HCT116 (cell line): Measurements from ENCODE around the gene SMIM20. TPM values are rescaled to one million over a fixed set of nuclear protein-coding genes. Genes with fewer than 3 reads are reported as not detected.

Experiments used
- ATAC-seq: fragments of 200-7000 bp; cut with Tn5 transposase; 2 replicates; pipeline ENCODE4 v1.9.1; 2020; ENCODE audit warnings: mild to moderate bottlenecking, moderate library complexity
- BruUV-seq: library from RNA; stranded (reverse); fragments of 400-500 nt; replicated peaks from 2 replicates; lab custom pipeline; 2021; lab: Mats Ljungman, UMichigan
- CTCF ChIA-PET: fragments of 300-600 bp; sonication (Branson Sonifier 250); formaldehyde crosslinking; loops from one replicate; lab custom pipeline; 2021; ENCODE audit warnings: antibody characterized with exemption; lab: Charles Lee
- POLR2A ChIA-PET: fragments of 300-600, 350-600 bp; sonication (Branson Sonifier 250); formaldehyde crosslinking; loops from one replicate; lab custom pipeline; 2021; ENCODE audit warnings: antibody characterized with exemption; lab: Charles Lee
- RAD21 ChIA-PET, 2 experiments: fragments of 300-600 bp; sonication (Branson Sonifier 250); formaldehyde crosslinking; loops; one replicate each; lab custom pipeline; 2023; ENCODE audit warnings: low total read pairs in 2 of 2; ENCODE audit not compliant: uncharacterized antibody in 2 of 2, unreplicated experiment in 2 of 2, low non-redundant PET in 1 of 2; lab: Charles Lee
- DNase-seq: peaks from one replicate; pipeline ENCODE4 v3.0.0-alpha.2; 2010; ENCODE audit warnings: low read depth, low spot score
- H2AFZ ChIP-seq: fragments of 200-600 bp; shearing (Covaris generic), sonication (generic); 2 replicates; pipeline ENCODE4 v1.6.1; 2017; ENCODE audit warnings: low read depth, mixed run types, mixed read lengths, antibody characterized with exemption, low read length; ENCODE audit not compliant: poor library complexity, severe bottlenecking
- H3K27ac ChIP-seq: 2 replicates; pipeline ENCODE4 v1.5.1; 2012; ENCODE audit warnings: low read depth, low read length
- H3K27me3 ChIP-seq: fragments of 200-600 bp; sonication (generic); 2 replicates; pipeline ENCODE4 v1.6.1; 2016; ENCODE audit warnings: mixed run types, low read length, mixed read lengths; ENCODE audit not compliant: insufficient read depth
- H3K36me3 ChIP-seq, 2 experiments: fragments of 200-500 bp in 1 of 2; fragments of 200-600 bp in 1 of 2; sonication (Bioruptor generic) in 1 of 2; sonication (generic) in 1 of 2; 2 replicates each; pipeline versions ENCODE4 v1.5.1 to v1.6.1; 2014 to 2016; ENCODE audit warnings: low read length in 2 of 2, inconsistent platforms in 1 of 2, mixed read lengths in 1 of 2, mixed run types in 1 of 2; ENCODE audit not compliant: insufficient read depth in 2 of 2, control insufficient read depth in 1 of 2
- H3K4me1 ChIP-seq, 2 experiments: fragments of 200-600 bp in 1 of 2; sonication (generic) in 1 of 2; 2 replicates each; pipeline versions ENCODE4 v1.5.1 to v1.6.1; 2012 to 2017; ENCODE audit warnings: low read length in 2 of 2, inconsistent platforms in 1 of 2, mild to moderate bottlenecking in 1 of 2, mixed read lengths in 1 of 2, mixed run types in 1 of 2, moderate library complexity in 1 of 2; ENCODE audit not compliant: insufficient read depth in 2 of 2, control insufficient read depth in 1 of 2
- H3K4me2 ChIP-seq: fragments of 200-600 bp; sonication (generic); 2 replicates; pipeline ENCODE4 v1.6.1; 2017; ENCODE audit warnings: mixed run types, low read length, mixed read lengths
- H3K4me3 ChIP-seq, 2 experiments: fragments of 200-600 bp in 1 of 2; sonication (generic) in 1 of 2; replicated peaks in 1 of 2; 2 replicates each; pipeline ENCODE4 v1.5.1; 2011 to 2016; ENCODE audit warnings: low read length in 2 of 2, control low read depth in 1 of 2, low read depth in 1 of 2, mild to moderate bottlenecking in 1 of 2, mixed read lengths in 1 of 2, mixed run types in 1 of 2
- H3K79me2 ChIP-seq: fragments of 200-600 bp; sonication (generic); 2 replicates; pipeline ENCODE4 v1.6.1; 2017; ENCODE audit warnings: mild to moderate bottlenecking, mixed run types, low read length, moderate library complexity, mixed read lengths; ENCODE audit not compliant: insufficient read depth
- H3K9ac ChIP-seq: fragments of 200-600 bp; sonication (generic); 2 replicates; pipeline ENCODE4 v1.6.1; 2016; ENCODE audit warnings: low read length, mixed read lengths
- H3K9me2 ChIP-seq: fragments of 200-600 bp; sonication (generic), shearing (Covaris generic); 2 replicates; pipeline ENCODE4 v1.6.1; 2017; ENCODE audit warnings: mixed run types, mild to moderate bottlenecking, moderate library complexity; ENCODE audit not compliant: insufficient read depth
- H3K9me3 ChIP-seq, 2 experiments: fragments of 200-500 bp in 1 of 2; fragments of 200-600 bp in 1 of 2; sonication (Bioruptor generic) in 1 of 2; sonication (generic) in 1 of 2; 2 replicates each; pipeline ENCODE4 v1.6.1; 2014 to 2017; ENCODE audit warnings: low read length in 2 of 2, mixed read lengths in 2 of 2, inconsistent platforms in 1 of 2, low read depth in 1 of 2, mild to moderate bottlenecking in 1 of 2, mixed run types in 1 of 2, moderate library complexity in 1 of 2; ENCODE audit not compliant: control insufficient read depth in 1 of 2, insufficient read depth in 1 of 2
- H4K20me1 ChIP-seq: fragments of 200-600 bp; sonication (generic), shearing (Covaris generic); 2 replicates; pipeline ENCODE4 v1.6.1; 2017; ENCODE audit warnings: mixed run types, mild to moderate bottlenecking, moderate library complexity; ENCODE audit not compliant: insufficient read depth
- CEBPB ChIP-seq: IDR thresholded peaks from 2 replicates; pipeline ENCODE4 v1.6.1; 2012; ENCODE audit warnings: low read depth
- CTCF ChIP-seq, 3 experiments: fragments of 200-600 bp in 1 of 3; sonication (generic) in 1 of 3; IDR thresholded peaks in 2 of 3; conservative IDR thresholded peaks in 1 of 3; 2 replicates each; pipeline ENCODE4 v1.5.1; 2012 to 2017; ENCODE audit warnings: low read depth in 2 of 3, low read length in 2 of 3, antibody characterized with exemption in 1 of 3, borderline replicate concordance in 1 of 3, control low read depth in 1 of 3, mild to moderate bottlenecking in 1 of 3, mixed read lengths in 1 of 3, mixed run types in 1 of 3, moderate library complexity in 1 of 3; ENCODE audit not compliant: insufficient read depth in 1 of 3
- EGR1 ChIP-seq: IDR thresholded peaks from 2 replicates; pipeline ENCODE4 v1.6.1; 2012; ENCODE audit warnings: low read depth
- ELF1 ChIP-seq: IDR thresholded peaks from 2 replicates; pipeline ENCODE4 v1.6.1; 2012; ENCODE audit warnings: low read depth, borderline replicate concordance
- EZH2 ChIP-seq: fragments of 200-600 bp; sonication (generic); IDR thresholded peaks from 2 replicates; pipeline ENCODE4 v1.6.1; 2017; ENCODE audit warnings: antibody characterized with exemption, mixed run types
- EZH2phosphoT487 ChIP-seq: fragments of 200-600 bp; IDR thresholded peaks from 2 replicates; pipeline ENCODE4 v1.6.1; 2018; ENCODE audit warnings: antibody characterized with exemption, borderline replicate concordance
- FOSL1 ChIP-seq: IDR thresholded peaks from 2 replicates; pipeline ENCODE4 v1.6.1; 2012; ENCODE audit warnings: low read depth
- POLR2AphosphoS5 ChIP-seq: IDR thresholded peaks from 2 replicates; pipeline ENCODE4 v1.6.1; 2011; ENCODE audit warnings: mild to moderate bottlenecking, low read depth, low read length, moderate library complexity
- RAD21 ChIP-seq: IDR thresholded peaks from 2 replicates; pipeline ENCODE4 v1.6.1; 2012; ENCODE audit warnings: low read depth, mild to moderate bottlenecking
- SIN3A ChIP-seq: IDR thresholded peaks from 2 replicates; pipeline ENCODE4 v1.6.1; 2012; ENCODE audit warnings: low read depth
- SP1 ChIP-seq: IDR thresholded peaks from 2 replicates; pipeline ENCODE4 v1.6.1; 2012; ENCODE audit warnings: low read depth
- SRF ChIP-seq: IDR thresholded peaks from 2 replicates; pipeline ENCODE4 v1.6.1; 2012; ENCODE audit warnings: low read depth
- YY1 ChIP-seq: IDR thresholded peaks from 2 replicates; pipeline ENCODE4 v1.6.1; 2011; ENCODE audit warnings: low read length, low read depth, moderate library complexity, mild to moderate bottlenecking; ENCODE audit not compliant: insufficient replicate concordance; ENCODE audit errors: extremely low read depth
- ZFX ChIP-seq: fragments of 450-650 bp; IDR thresholded peaks from 2 replicates; pipeline ENCODE4 v1.6.1; 2017
- intact Hi-C: fragments of 100-400 bp; cut with micrococcal nuclease; formaldehyde crosslinking; loops from 2 replicates; pipeline ENCODE4 v1.10.0; 2022
- total RNA-seq: library from RNA; stranded (reverse); gene quantifications from one replicate; pipeline ENCODE4 v1.2.1, GENCODE V29; 2021; ENCODE audit not compliant: unreplicated experiment
- TF ChIP-seq, protein P1 (sequence below): IDR thresholded peaks from 2 replicates; pipeline ENCODE4 v1.6.1; 2012; ENCODE audit warnings: low read depth
- TF ChIP-seq, protein P2 (sequence below): IDR thresholded peaks from 2 replicates; pipeline ENCODE4 v1.6.1; 2012

SMIM20 gene
- total RNA-seq, 1 experiment from 2014 or later: 36.9 TPM

DNA sequence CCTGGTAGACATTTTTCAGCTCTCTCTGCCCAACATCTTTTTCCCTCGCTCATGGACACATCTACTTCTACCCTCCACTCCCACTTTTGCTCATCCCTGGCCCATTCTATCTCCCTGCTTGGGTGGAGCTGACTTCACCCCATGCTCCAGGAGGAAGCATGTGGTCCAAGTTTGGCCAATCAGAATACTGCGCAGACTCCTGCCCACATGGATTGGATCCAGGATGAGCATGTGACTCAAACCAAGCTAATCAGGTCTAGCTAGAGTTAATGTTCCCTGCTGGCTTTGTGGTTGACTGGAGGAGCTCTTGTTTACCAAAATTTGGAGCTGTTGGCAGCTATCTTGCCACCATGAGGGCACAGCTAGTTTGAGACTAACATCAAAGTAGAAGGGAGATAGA lies 22.7 kb downstream of the SMIM20 start:
- POLR2A ChIA-PET: no interaction called here
- intact Hi-C loops: no loop called here
- TF ChIP-seq POLR2AphosphoS5 (no peak), YY1 (no peak), FOSL1 (no peak), EGR1 (no peak)
- Histone ChIP-seq H2AFZ (no peak overlapping the region), H3K79me2 (no peaks in the 10 kb centered on the region), H3K27ac (no peak overlapping the region), H3K36me3 (no peaks in the 10 kb centered on the region), H3K9me2 (no peaks in the 10 kb centered on the region), H3K4me2 (no peak overlapping the region), H3K9me3 (no peaks in the 10 kb centered on the region), H3K27me3 (no peaks in the 10 kb centered on the region), H4K20me1 (no peaks in the 10 kb centered on the region), H3K4me1 (no peaks in the 10 kb centered on the region), H3K4me3 (no peak overlapping the region), H3K9ac (no peak overlapping the region)
- RAD21 ChIA-PET: no interaction called here
- ATAC-seq: no peak
- CTCF ChIA-PET: no interaction called here
- no TSS peak for BruUV-seq
- DNase-seq: no peak

GRCh38 chr4:25937801-25938200 lies 23.8 kb downstream of the SMIM20 start:
- no peaks in the 10 kb centered on the region for H3K4me1 ChIP-seq
- no peaks in the 10 kb centered on the region for H3K27me3 ChIP-seq
- no peaks in the 10 kb centered on the region for H3K79me2 ChIP-seq
- no peaks in the 10 kb centered on the region for H4K20me1 ChIP-seq
- ChIA-PET RAD21 (no interaction called here), CTCF (no interaction called here), POLR2A (no interaction called here)
- no peak overlapping the region for H3K27ac ChIP-seq
- H3K9me2 ChIP-seq: no peaks in the 10 kb centered on the region
- no peak overlapping the region for H2AFZ ChIP-seq
- H3K4me2 ChIP-seq: no peak overlapping the region
- no peak overlapping the region for H3K4me3 ChIP-seq
- no peaks in the 10 kb centered on the region for H3K36me3 ChIP-seq
- intact Hi-C loops: no loop called here
- no peak for DNase-seq
- TF ChIP-seq ELF1 (no peak), EZH2 (no peak), FOSL1 (no peak), SP1 (no peak), CEBPB (no peak), CTCF (IDR thresholded peaks at IDR 0.05 in 2 of 3, conservative IDR thresholded peaks at IDR 0.05 in 1 of 3; ENCODE audit: borderline replicate concordance in 1 of 3, insufficient read depth in 1 of 3, low read depth in 2 of 3, low read length in 2 of 3) (no peak), SRF (no peak), EZH2phosphoT487 (no peak), RAD21 (no peak), SIN3A (no peak), POLR2AphosphoS5 (no peak), ZFX (no peak), EGR1 (no peak)
- TF ChIP-seq, protein P1, sequence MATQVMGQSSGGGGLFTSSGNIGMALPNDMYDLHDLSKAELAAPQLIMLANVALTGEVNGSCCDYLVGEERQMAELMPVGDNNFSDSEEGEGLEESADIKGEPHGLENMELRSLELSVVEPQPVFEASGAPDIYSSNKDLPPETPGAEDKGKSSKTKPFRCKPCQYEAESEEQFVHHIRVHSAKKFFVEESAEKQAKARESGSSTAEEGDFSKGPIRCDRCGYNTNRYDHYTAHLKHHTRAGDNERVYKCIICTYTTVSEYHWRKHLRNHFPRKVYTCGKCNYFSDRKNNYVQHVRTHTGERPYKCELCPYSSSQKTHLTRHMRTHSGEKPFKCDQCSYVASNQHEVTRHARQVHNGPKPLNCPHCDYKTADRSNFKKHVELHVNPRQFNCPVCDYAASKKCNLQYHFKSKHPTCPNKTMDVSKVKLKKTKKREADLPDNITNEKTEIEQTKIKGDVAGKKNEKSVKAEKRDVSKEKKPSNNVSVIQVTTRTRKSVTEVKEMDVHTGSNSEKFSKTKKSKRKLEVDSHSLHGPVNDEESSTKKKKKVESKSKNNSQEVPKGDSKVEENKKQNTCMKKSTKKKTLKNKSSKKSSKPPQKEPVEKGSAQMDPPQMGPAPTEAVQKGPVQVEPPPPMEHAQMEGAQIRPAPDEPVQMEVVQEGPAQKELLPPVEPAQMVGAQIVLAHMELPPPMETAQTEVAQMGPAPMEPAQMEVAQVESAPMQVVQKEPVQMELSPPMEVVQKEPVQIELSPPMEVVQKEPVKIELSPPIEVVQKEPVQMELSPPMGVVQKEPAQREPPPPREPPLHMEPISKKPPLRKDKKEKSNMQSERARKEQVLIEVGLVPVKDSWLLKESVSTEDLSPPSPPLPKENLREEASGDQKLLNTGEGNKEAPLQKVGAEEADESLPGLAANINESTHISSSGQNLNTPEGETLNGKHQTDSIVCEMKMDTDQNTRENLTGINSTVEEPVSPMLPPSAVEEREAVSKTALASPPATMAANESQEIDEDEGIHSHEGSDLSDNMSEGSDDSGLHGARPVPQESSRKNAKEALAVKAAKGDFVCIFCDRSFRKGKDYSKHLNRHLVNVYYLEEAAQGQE: no peak
- TF ChIP-seq, protein P2, sequence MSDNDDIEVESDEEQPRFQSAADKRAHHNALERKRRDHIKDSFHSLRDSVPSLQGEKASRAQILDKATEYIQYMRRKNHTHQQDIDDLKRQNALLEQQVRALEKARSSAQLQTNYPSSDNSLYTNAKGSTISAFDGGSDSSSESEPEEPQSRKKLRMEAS: no peak
- BruUV-seq: no TSS peak
- no peak overlapping the region for H3K9ac ChIP-seq
- ATAC-seq: no peak
- no peaks in the 10 kb centered on the region for H3K9me3 ChIP-seq
